HG03378 (cell line): ENCODE results near the gene NINL.

Experiments
- ATAC-seq: cut with Tn5 transposase; IDR thresholded peaks from one replicate; pipeline ENCODE4 v1.9.1; 2021; ENCODE audit warnings: mild to moderate bottlenecking, moderate library complexity; ENCODE audit not compliant: unreplicated experiment

Gene NINL

GRCh38 chr20:25439328-25439727 lies 146.0 kb downstream of the NINL start:
- ATAC-seq, result peak; percentile 75

- no peak for ATAC-seq
These were observed 148.2 kb downstream of the NINL start for GRCh38 chr20:25437153-25437581.

GRCh38 chr20:25424536-25424935 lies 160.8 kb downstream of the NINL start:
- no peak for ATAC-seq

GRCh38 chr20:25422032-25422431 lies 163.3 kb downstream of the NINL start:
- ATAC-seq, result no peak

GRCh38 chr20:25421102-25421501 lies 164.2 kb downstream of the NINL start:
- ATAC-seq, result no peak

- no peak for ATAC-seq
These were observed 166.6 kb downstream of the NINL start for GRCh38 chr20:25418776-25419175.

GRCh38 chr20:25408890-25409289 lies 176.4 kb downstream of the NINL start:
- no peak for ATAC-seq

- no peak for ATAC-seq
These were observed 177.2 kb downstream of the NINL start for GRCh38 chr20:25408170-25408547.

- ATAC-seq, result peak; percentile 79
These were observed 177.8 kb downstream of the NINL start, which contains the start of gene GINS1 for GRCh38 chr20:25407311-25408169. Gene GINS1 (plus strand): TSS chr20:25407673. CDS start chr20:25407821, 148 bp downstream.
